Gastroesophageal sphincter (tissue), 3 donors: ENCODE data around the gene TNNI3K.

Experiments used
- CTCF ChIP-seq, 4 experiments: fragments of 200-600 bp in 2 of 4; fragments of 450-650 bp in 2 of 4; sonication (generic) in 1 of 4; IDR thresholded peaks; one replicate each; pipeline ENCODE4 v1.5.1; 2017 to 2019; ENCODE audit warnings: antibody characterized with exemption in 4 of 4, mild to moderate bottlenecking in 2 of 4, moderate library complexity in 2 of 4
- EP300 ChIP-seq: sonication (generic); formaldehyde crosslinking; IDR thresholded peaks from one replicate; pipeline ENCODE4 v1.6.1; 2017; ENCODE audit warnings: antibody characterized with exemption, mild to moderate bottlenecking

DNA sequence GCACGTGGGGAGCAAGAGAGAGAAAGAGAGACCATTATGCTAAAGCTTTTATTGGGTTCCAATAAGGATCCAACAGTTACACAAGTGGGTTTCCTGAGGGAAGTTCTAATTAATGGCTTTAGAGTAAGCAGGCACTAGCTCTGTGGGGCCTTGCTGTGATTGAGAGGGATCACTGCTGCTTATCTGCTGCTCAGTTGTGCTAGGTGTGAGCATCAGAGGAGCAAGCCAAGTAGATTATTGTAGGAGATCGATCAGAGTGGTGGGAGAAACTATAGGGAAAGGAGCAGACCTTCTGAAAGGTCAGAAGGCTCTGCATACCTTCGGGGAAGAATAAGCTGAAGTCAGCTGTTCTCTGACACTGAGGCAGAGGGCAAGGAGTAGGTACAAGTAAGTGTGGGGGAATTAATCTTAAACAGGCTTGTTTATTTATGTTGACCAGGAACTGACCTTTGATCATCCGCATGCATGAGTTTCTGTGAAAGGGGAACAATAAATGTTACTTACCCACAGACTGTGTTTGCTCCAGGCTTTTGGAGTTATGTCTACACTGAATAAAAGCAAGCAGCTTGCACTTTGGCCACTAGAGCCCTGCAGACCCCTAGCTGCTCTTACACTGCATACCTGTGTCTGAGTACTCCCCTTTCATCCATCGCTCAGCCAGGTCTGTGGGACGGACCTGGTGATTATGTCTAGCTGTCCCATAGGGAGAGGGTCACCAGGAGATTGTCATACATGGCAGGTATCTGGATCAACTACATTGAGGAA lies 89.7 kb downstream of the TNNI3K start:
- TF ChIP-seq CTCF (IDR thresholded peaks at IDR 0.05) (no peak), EP300 (no peak)
